HepG2 (cell line): ENCODE data around the gene SAMD10. TPM values are rescaled to one million over a fixed set of nuclear protein-coding genes. Genes with fewer than 3 reads are reported as not detected.
A peak's percentile ranks its signal among the peaks of the same experiment; 100 is the strongest.

Source experiments
- DNMT3B ChIP-seq: conservative IDR thresholded peaks from 2 replicates; pipeline ENCODE4 v1.6.1; 2016; ENCODE audit warnings: missing biosample characterization, control low read depth
- FOXK1 ChIP-seq: sonication (generic); formaldehyde crosslinking; IDR thresholded peaks from 2 replicates; pipeline ENCODE4 v1.4.0; 2020; ENCODE audit warnings: low read depth, missing genetic modification reagents, borderline replicate concordance
- IKZF4 ChIP-seq: sonication (generic); formaldehyde crosslinking; IDR thresholded peaks from 2 replicates; pipeline ENCODE4 v1.5.1; 2020; ENCODE audit warnings: borderline replicate concordance, mild to moderate bottlenecking, low read depth, missing genetic modification reagents; ENCODE audit errors: not compliant biosample characterization
- KAT2B ChIP-seq: fragments of 150-350 bp; IDR thresholded peaks from 2 replicates; pipeline ENCODE4 v1.6.1; 2014; ENCODE audit warnings: low read depth, low read length, borderline replicate concordance
- KLF6 ChIP-seq: IDR thresholded peaks from 2 replicates; pipeline ENCODE4 v1.8.0; 2016; ENCODE audit warnings: missing biosample characterization, missing genetic modification reagents
- NFKB2 ChIP-seq: sonication (generic); formaldehyde crosslinking; IDR thresholded peaks from 2 replicates; pipeline ENCODE4 v1.4.0; 2020; ENCODE audit warnings: missing genetic modification reagents, borderline replicate concordance
- PITX1 ChIP-seq: sonication (generic); formaldehyde crosslinking; IDR thresholded peaks from 2 replicates; pipeline ENCODE4 v1.5.1; 2020; ENCODE audit warnings: mild to moderate bottlenecking, missing genetic modification reagents
- RFXAP ChIP-seq: sonication (generic); formaldehyde crosslinking; IDR thresholded peaks from 2 replicates; pipeline ENCODE4 v1.4.0; 2020; ENCODE audit warnings: missing genetic modification reagents, borderline replicate concordance
- SIX1 ChIP-seq: sonication (generic); formaldehyde crosslinking; IDR thresholded peaks from 2 replicates; pipeline ENCODE4 v1.4.0; 2020; ENCODE audit warnings: missing genetic modification reagents, borderline replicate concordance
- TCF7 ChIP-seq: sonication (generic); IDR thresholded peaks from 2 replicates; pipeline ENCODE4 v1.6.1; 2016; ENCODE audit warnings: antibody characterized with exemption, low read depth
- TP53 ChIP-seq: sonication (generic); formaldehyde crosslinking; conservative IDR thresholded peaks from 2 replicates; pipeline ENCODE4 v1.4.0; 2020; ENCODE audit warnings: missing genetic modification reagents
- XBP1 ChIP-seq: sonication (generic); formaldehyde crosslinking; IDR thresholded peaks from 2 replicates; pipeline ENCODE4 v1.5.0; 2020; ENCODE audit warnings: missing genetic modification reagents
- XRCC5 ChIP-seq: fragments of 200-400 bp; formaldehyde crosslinking; optimal IDR thresholded peaks from 2 replicates; pipeline ENCODE3; 2017; ENCODE audit warnings: mild to moderate bottlenecking, low read length
- ZNF326 ChIP-seq: sonication (generic); formaldehyde crosslinking; IDR thresholded peaks from 2 replicates; pipeline ENCODE4 v1.4.0; 2020; ENCODE audit warnings: missing genetic modification reagents, borderline replicate concordance
- ZNF350 ChIP-seq: sonication (generic); formaldehyde crosslinking; IDR thresholded peaks from 2 replicates; pipeline ENCODE4 v1.4.0; 2020; ENCODE audit warnings: mild to moderate bottlenecking, low read depth, missing genetic modification reagents, borderline replicate concordance
- ZNF367 ChIP-seq: sonication (generic); formaldehyde crosslinking; IDR thresholded peaks from 2 replicates; pipeline ENCODE4 v1.4.0; 2020; ENCODE audit warnings: missing genetic modification reagents, borderline replicate concordance
- ZNF484 ChIP-seq: sonication (generic); formaldehyde crosslinking; IDR thresholded peaks from 2 replicates; pipeline ENCODE4 v1.5.1; 2020; ENCODE audit warnings: mild to moderate bottlenecking, low read depth, missing genetic modification reagents, borderline replicate concordance
- ZNF569 ChIP-seq: sonication (generic); formaldehyde crosslinking; IDR thresholded peaks from 2 replicates; pipeline ENCODE4 v1.5.0; 2020; ENCODE audit warnings: mild to moderate bottlenecking, missing genetic modification reagents, moderate library complexity, borderline replicate concordance
- ZNF615 ChIP-seq: sonication (generic); formaldehyde crosslinking; IDR thresholded peaks from 2 replicates; pipeline ENCODE4 v1.5.0; 2020; ENCODE audit warnings: mild to moderate bottlenecking, missing genetic modification reagents, borderline replicate concordance
- ZNF850 ChIP-seq: sonication (generic); formaldehyde crosslinking; conservative IDR thresholded peaks from 2 replicates; pipeline ENCODE4 v1.9.0; 2021; ENCODE audit warnings: mild to moderate bottlenecking, missing genetic modification reagents
- ZSCAN21 ChIP-seq: sonication (generic); formaldehyde crosslinking; IDR thresholded peaks from 2 replicates; pipeline ENCODE4 v1.8.0; 2022; ENCODE audit warnings: mild to moderate bottlenecking, missing genetic modification reagents, moderate library complexity, borderline replicate concordance
- polyA plus RNA-seq, 8 experiments: library from polyadenylated mRNA; depleted of rRNA in 3 of 8; stranded (reverse) in 7 of 8; unstranded in 1 of 8; fragments of >200 nt; fragmentation: Illumina TruSeq in 4 of 8; extraction: Trizol in 4 of 8; gene quantifications; 2 replicates each; pipeline versions ENCODE4 v1.2.1 to v1.2.3, GENCODE V29; 2011 to 2016; ENCODE audit warnings: low read depth in 4 of 8, missing spikeins in 1 of 8, mixed read lengths in 1 of 8; ENCODE audit not compliant: insufficient read depth in 1 of 8
- total RNA-seq, 5 experiments: library from RNA; depleted of rRNA; stranded (reverse); fragments of >200 nt; fragmentation: Illumina TruSeq; extraction: Trizol; gene quantifications; 2 replicates each; pipeline ENCODE4 v1.2.3, GENCODE V29; 2016; ENCODE audit warnings: low read depth in 1 of 5
- TF ChIP-seq, protein P1 (sequence below): sonication (generic); formaldehyde crosslinking; IDR thresholded peaks from 2 replicates; pipeline ENCODE4 v1.8.0; 2022; ENCODE audit warnings: mild to moderate bottlenecking, missing genetic modification reagents, borderline replicate concordance
- TF ChIP-seq, protein P2 (sequence below): sonication (generic); formaldehyde crosslinking; IDR thresholded peaks from 2 replicates; pipeline ENCODE4 v1.4.0; 2020; ENCODE audit warnings: missing genetic modification reagents
- TF ChIP-seq, protein P3 (sequence below): fragments of 450-650 bp; IDR thresholded peaks from 2 replicates; pipeline ENCODE4 v1.6.1; 2017
- TF ChIP-seq, protein P4 (sequence below): sonication (generic); formaldehyde crosslinking; IDR thresholded peaks from 2 replicates; pipeline ENCODE4 v1.4.0; 2020; ENCODE audit warnings: missing genetic modification reagents

SAMD10 gene
- total and polyA plus RNA-seq, 2 of the 13 experiments (the other 11 are each of a cell fraction or from before 2014, with no cell fraction given), result 6.1 to 11.0 TPM

- TF ChIP-seq, protein P1, sequence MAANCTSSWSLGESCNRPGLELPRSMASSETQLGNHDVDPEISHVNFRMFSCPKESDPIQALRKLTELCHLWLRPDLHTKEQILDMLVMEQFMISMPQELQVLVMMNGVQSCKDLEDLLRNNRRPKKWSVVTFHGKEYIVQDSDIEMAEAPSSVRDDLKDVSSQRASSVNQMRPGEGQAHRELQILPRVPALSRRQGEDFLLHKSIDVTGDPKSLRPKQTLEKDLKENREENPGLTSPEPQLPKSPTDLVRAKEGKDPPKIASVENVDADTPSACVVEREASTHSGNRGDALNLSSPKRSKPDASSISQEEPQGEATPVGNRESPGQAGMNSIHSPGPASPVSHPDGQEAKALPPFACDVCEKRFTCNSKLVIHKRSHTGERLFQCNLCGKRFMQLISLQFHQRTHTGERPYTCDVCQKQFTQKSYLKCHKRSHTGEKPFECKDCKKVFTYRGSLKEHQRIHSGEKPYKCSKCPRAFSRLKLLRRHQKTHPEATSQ (CRISPR knock-in tag), result peak; percentile 98; the same call in 1 of the 2 replicates
- peak; percentile 89; the same call in 1 of the 2 replicates for TF ChIP-seq NFKB2 (CRISPR knock-in tag)
- TF ChIP-seq ZSCAN21, result peak; percentile 10
- no peak for TF ChIP-seq DNMT3B (CRISPR knock-in tag)
- no peak for TF ChIP-seq ZNF484 (CRISPR knock-in tag)
- TF ChIP-seq ZNF326 (CRISPR knock-in tag), result no peak
- no peak for TF ChIP-seq ZNF615 (CRISPR knock-in tag)
- TF ChIP-seq PITX1 (CRISPR knock-in tag), result peak; percentile 76
- no peak for TF ChIP-seq KLF6 (CRISPR knock-in tag)
- TF ChIP-seq, protein P2, sequence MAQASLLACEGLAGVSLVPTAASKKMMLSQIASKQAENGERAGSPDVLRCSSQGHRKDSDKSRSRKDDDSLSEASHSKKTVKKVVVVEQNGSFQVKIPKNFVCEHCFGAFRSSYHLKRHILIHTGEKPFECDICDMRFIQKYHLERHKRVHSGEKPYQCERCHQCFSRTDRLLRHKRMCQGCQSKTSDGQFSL (CRISPR knock-in tag), result no peak; the same call in 1 of the 2 replicates
- TF ChIP-seq ZNF569, result no peak
- 0 out of 2 replicates have a peak, but pooled peaks have one; percentile 12 for TF ChIP-seq FOXK1 (CRISPR knock-in tag)
- TF ChIP-seq TP53, result no peak; the same call in 1 of the 2 replicates
- TF ChIP-seq XRCC5, result peak; percentile 91
- TF ChIP-seq, protein P3, sequence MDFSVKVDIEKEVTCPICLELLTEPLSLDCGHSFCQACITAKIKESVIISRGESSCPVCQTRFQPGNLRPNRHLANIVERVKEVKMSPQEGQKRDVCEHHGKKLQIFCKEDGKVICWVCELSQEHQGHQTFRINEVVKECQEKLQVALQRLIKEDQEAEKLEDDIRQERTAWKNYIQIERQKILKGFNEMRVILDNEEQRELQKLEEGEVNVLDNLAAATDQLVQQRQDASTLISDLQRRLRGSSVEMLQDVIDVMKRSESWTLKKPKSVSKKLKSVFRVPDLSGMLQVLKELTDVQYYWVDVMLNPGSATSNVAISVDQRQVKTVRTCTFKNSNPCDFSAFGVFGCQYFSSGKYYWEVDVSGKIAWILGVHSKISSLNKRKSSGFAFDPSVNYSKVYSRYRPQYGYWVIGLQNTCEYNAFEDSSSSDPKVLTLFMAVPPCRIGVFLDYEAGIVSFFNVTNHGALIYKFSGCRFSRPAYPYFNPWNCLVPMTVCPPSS, result no peak
- TF ChIP-seq KAT2B, result no peak
- TF ChIP-seq ZNF350 (CRISPR knock-in tag), result no peak; the same call in 1 of the 2 replicates
- peak; percentile 77 for TF ChIP-seq IKZF4 (CRISPR knock-in tag)
- TF ChIP-seq ZNF367 (CRISPR knock-in tag), result no peak
- no peak for TF ChIP-seq RFXAP (CRISPR knock-in tag)
- no peak for TF ChIP-seq ZNF850 (CRISPR knock-in tag)
- TF ChIP-seq XBP1 (CRISPR knock-in tag), result no peak
- TF ChIP-seq SIX1 (CRISPR knock-in tag), result peak; percentile 57; the same call in 1 of the 2 replicates
- TF ChIP-seq TCF7, result peak; percentile 90
- TF ChIP-seq, protein P4, sequence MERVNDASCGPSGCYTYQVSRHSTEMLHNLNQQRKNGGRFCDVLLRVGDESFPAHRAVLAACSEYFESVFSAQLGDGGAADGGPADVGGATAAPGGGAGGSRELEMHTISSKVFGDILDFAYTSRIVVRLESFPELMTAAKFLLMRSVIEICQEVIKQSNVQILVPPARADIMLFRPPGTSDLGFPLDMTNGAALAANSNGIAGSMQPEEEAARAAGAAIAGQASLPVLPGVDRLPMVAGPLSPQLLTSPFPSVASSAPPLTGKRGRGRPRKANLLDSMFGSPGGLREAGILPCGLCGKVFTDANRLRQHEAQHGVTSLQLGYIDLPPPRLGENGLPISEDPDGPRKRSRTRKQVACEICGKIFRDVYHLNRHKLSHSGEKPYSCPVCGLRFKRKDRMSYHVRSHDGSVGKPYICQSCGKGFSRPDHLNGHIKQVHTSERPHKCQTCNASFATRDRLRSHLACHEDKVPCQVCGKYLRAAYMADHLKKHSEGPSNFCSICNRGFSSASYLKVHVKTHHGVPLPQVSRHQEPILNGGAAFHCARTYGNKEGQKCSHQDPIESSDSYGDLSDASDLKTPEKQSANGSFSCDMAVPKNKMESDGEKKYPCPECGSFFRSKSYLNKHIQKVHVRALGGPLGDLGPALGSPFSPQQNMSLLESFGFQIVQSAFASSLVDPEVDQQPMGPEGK (CRISPR knock-in tag), result peak; percentile 80
Observed at GRCh38 chr20:64024141-64024990, 44.9 kb upstream of the SAMD10 start (continued).
